WTC11 (cell line): ENCODE measurements around the gene P2RX2.

ENCODE experiments used
- NFYB ChIP-seq: sonication (generic); formaldehyde crosslinking; conservative IDR thresholded peaks from 2 replicates; pipeline ENCODE4 v1.8.0; 2022; ENCODE audit warnings: low read depth, missing genetic modification reagents
- NR1H2 ChIP-seq: sonication (generic); formaldehyde crosslinking; IDR thresholded peaks from 2 replicates; pipeline ENCODE4 v1.9.0; 2021; ENCODE audit warnings: mild to moderate bottlenecking, moderate library complexity, missing genetic modification reagents
- SMAD3 ChIP-seq: sonication (generic); formaldehyde crosslinking; IDR thresholded peaks from 2 replicates; pipeline ENCODE4 v1.8.0; 2022; ENCODE audit warnings: missing genetic modification reagents, mild to moderate bottlenecking, borderline replicate concordance
- ZNF396 ChIP-seq: fragments of 250-450 bp; sonication (Bioruptor Pico); IDR thresholded peaks from 2 replicates; pipeline ENCODE4 v1.8.0; 2021; ENCODE audit warnings: mild to moderate bottlenecking, moderate library complexity, borderline replicate concordance
- TF ChIP-seq, protein P1 (sequence below): fragments of 200-600 bp; IDR thresholded peaks from 2 replicates; pipeline ENCODE4 v1.8.0; 2022; ENCODE audit warnings: antibody characterized with exemption
- TF ChIP-seq, protein P2 (sequence below): sonication (generic); formaldehyde crosslinking; IDR thresholded peaks from 2 replicates; pipeline ENCODE4 v1.8.1; 2022; ENCODE audit warnings: missing genetic modification reagents, borderline replicate concordance

DNA sequence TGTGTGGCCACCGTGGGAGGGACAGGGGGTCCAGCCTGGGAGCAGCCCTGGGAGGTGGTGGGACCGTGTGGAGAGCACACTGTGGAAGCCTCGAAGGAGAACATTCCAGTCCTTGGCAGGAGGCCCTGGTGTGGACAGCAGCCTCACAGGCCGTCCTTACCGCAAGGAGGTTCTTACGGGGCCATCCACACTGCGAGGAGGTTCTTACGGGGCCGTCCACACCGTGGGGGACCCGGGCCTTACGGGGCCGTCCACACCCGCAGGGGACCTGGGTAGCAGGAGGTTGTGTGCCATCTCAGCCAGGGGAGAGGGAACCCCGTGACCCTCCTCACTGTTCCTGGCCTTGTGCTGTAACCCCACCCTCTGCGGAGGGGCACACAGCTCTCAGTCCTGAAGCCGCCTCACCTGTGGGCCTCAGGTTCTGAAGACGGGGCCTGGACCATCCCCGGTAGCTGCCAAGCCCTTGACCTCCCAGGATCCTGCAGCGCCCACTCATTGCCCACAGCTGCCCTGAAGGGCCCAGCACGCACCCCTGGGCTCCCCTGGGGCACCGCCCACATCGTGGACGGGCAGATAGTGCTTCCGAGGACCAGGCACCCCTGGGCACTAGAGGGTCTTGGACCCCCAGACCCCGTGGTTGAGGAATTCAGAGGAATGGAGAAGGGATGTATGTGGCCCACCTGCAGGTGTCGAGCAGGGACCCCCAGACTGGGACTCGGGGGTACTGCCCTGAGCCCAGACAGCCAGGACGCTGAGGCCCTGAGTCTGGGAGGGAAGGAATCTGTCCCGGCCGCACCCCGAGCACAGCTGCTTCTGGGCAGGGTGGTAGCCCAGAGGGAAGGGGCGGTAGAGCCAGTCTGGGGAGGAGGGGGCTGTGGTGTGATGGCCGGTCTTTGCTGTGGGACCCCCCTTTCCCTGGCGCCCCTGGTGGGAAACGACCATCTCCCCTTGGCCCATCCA, 45.5 kb upstream of the P2RX2 start:
- TF ChIP-seq, protein P1, sequence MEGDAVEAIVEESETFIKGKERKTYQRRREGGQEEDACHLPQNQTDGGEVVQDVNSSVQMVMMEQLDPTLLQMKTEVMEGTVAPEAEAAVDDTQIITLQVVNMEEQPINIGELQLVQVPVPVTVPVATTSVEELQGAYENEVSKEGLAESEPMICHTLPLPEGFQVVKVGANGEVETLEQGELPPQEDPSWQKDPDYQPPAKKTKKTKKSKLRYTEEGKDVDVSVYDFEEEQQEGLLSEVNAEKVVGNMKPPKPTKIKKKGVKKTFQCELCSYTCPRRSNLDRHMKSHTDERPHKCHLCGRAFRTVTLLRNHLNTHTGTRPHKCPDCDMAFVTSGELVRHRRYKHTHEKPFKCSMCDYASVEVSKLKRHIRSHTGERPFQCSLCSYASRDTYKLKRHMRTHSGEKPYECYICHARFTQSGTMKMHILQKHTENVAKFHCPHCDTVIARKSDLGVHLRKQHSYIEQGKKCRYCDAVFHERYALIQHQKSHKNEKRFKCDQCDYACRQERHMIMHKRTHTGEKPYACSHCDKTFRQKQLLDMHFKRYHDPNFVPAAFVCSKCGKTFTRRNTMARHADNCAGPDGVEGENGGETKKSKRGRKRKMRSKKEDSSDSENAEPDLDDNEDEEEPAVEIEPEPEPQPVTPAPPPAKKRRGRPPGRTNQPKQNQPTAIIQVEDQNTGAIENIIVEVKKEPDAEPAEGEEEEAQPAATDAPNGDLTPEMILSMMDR, result no peak
- TF ChIP-seq NR1H2 (CRISPR knock-in tag), result no peak
- no peak for TF ChIP-seq ZNF396 (CRISPR knock-in tag)
- no peak for TF ChIP-seq SMAD3
- TF ChIP-seq, protein P2, sequence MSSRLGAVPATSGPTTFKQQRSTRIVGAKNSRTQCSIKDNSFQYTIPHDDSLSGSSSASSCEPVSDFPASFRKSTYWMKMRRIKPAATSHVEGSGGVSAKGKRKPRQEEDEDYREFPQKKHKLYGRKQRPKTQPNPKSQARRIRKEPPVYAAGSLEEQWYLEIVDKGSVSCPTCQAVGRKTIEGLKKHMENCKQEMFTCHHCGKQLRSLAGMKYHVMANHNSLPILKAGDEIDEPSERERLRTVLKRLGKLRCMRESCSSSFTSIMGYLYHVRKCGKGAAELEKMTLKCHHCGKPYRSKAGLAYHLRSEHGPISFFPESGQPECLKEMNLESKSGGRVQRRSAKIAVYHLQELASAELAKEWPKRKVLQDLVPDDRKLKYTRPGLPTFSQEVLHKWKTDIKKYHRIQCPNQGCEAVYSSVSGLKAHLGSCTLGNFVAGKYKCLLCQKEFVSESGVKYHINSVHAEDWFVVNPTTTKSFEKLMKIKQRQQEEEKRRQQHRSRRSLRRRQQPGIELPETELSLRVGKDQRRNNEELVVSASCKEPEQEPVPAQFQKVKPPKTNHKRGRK, result no peak
- no peak for TF ChIP-seq NFYB
